WERI-Rb-1 (cell line): ENCODE measurements around the gene FOCAD.

Experiments used
- DNase-seq: peaks from one replicate; pipeline ENCODE4 v3.0.0-alpha.2; 2020
- H3K27ac ChIP-seq: fragments of 250-450 bp; sonication (Bioruptor Pico); 2 replicates; pipeline ENCODE4 v1.5.1; 2020; ENCODE audit warnings: mild to moderate bottlenecking, moderate library complexity
- H3K27me3 ChIP-seq: fragments of 250-450 bp; sonication (Bioruptor Pico); 2 replicates; pipeline ENCODE4 v1.5.1; 2021; ENCODE audit warnings: mild to moderate bottlenecking, low read depth, moderate library complexity; ENCODE audit not compliant: insufficient read depth, severe bottlenecking
- H3K36me3 ChIP-seq: fragments of 250-450 bp; sonication (Bioruptor Pico); 2 replicates; pipeline ENCODE4 v1.5.1; 2020; ENCODE audit warnings: mild to moderate bottlenecking, moderate library complexity
- H3K4me3 ChIP-seq: 2 replicates; pipeline ENCODE4 v1.5.1; 2011; ENCODE audit warnings: low read depth, mild to moderate bottlenecking, control low read depth, low read length
- H3K9me3 ChIP-seq: fragments of 250-450 bp; sonication (Bioruptor Pico); 2 replicates; pipeline ENCODE4 v1.5.1; 2021; ENCODE audit warnings: mild to moderate bottlenecking, moderate library complexity; ENCODE audit not compliant: severe bottlenecking
- CTCF ChIP-seq: IDR thresholded peaks from 2 replicates; pipeline ENCODE4 v1.5.1; 2011; ENCODE audit warnings: low read depth, mild to moderate bottlenecking, control low read depth, inconsistent platforms, low read length

Gene FOCAD

GRCh38 chr9:20906326-20906725 is 222.3 kb downstream of the FOCAD start:
- Histone ChIP-seq H3K9me3 (no peaks in the 10 kb centered on the region), H3K4me3 (no peak overlapping the region), H3K27ac (no peak overlapping the region), H3K27me3 (no peaks in the 10 kb centered on the region), H3K36me3 (no peaks in the 10 kb centered on the region)
- no peak for TF ChIP-seq CTCF
- no peak for DNase-seq

- Histone ChIP-seq H3K9me3 (no peaks in the 10 kb centered on the region), H3K36me3 (no peaks in the 10 kb centered on the region), H3K4me3 (no peak overlapping the region), H3K27me3 (no peaks in the 10 kb centered on the region), H3K27ac (no peak overlapping the region)
- no peak for DNase-seq
- TF ChIP-seq CTCF, result no peak
These were observed 224.4 kb downstream of the FOCAD start for GRCh38 chr9:20908461-20908860.

DNA sequence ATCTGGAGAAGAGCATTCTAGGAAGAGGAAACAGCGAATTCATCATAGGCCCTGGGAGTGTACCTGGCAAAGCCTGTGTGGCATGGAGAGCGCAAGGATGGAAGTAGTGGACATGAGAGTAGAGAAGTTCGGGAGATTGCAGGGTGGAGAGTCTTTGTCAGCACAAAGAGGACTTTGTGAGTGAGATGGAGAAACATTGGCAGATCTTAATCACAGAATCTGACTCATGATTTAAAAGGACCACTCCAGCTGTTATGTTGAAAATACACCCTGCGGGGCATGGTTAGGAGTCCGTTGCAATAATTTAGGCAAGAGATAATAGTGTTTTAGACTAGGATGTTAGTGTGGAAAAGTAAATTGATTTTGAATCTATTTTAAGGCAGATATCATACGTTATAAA is 230.5 kb downstream of the FOCAD start:
- H3K27me3 ChIP-seq, result no peaks in the 10 kb centered on the region
- no peak overlapping the region for H3K27ac ChIP-seq
- no peak for TF ChIP-seq CTCF
- no peaks in the 10 kb centered on the region for H3K36me3 ChIP-seq
- DNase-seq, result no peak
- H3K4me3 ChIP-seq, result no peak overlapping the region
- H3K9me3 ChIP-seq, result no peaks in the 10 kb centered on the region

DNA sequence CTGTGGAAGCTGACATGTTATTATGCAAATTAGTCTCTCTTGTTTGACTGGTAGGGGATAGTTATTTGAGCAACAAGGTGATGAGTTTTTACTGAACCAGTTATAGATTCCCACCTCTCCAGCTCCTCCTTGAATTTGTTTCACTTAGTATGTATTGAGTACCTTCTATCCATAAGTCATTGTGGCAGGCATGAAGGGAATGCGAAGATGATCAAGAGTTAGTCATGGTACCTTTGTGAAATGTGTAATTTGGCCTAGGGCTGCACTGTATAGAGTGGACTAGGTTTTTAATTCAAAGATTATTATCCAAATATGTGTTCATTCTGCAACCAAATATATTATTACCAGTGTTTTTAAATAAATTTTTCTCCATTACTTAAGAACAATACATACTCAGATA is 237.3 kb downstream of the FOCAD start:
- no peaks in the 10 kb centered on the region for H3K36me3 ChIP-seq
- TF ChIP-seq CTCF, result no peak
- H3K27me3 ChIP-seq, result no peaks in the 10 kb centered on the region
- DNase-seq, result no peak
- H3K9me3 ChIP-seq, result no peaks in the 10 kb centered on the region
- no peak overlapping the region for H3K4me3 ChIP-seq
- no peak overlapping the region for H3K27ac ChIP-seq

GRCh38 chr9:20925256-20926045 is 241.4 kb downstream of the FOCAD start:
- DNase-seq, result no peak
- H3K4me3 ChIP-seq, result no peak overlapping the region

More at GRCh38 chr9:20925256-20926045, 241.4 kb downstream of the FOCAD start:
- Histone ChIP-seq H3K9me3 (no peaks in the 10 kb centered on the region), H3K27ac (no peak overlapping the region), H3K36me3 (no peaks in the 10 kb centered on the region), H3K27me3 (no peaks in the 10 kb centered on the region)
- TF ChIP-seq CTCF, result no peak
